ENCODE measurements around the gene SEPTIN1. TPM values are rescaled to one million over a fixed set of nuclear protein-coding genes. Genes with fewer than 3 reads are reported as not detected.

SEPTIN1 gene
- total RNA-seq, 2 experiments from 2014 or later = 133 to 181 TPM

- POLR2A ChIA-PET = interaction anchor here (0.7 to 2.8 kb wide), 2 partner anchors 9 to 11 kb away, joined by 3 to 10 read pairs; partner anchors contain the start of gene TBC1D10B
- no TSS peak for BruUV-seq (replicated peaks)
- peak overlapping the region; percentile 85 for H3K4me3 ChIP-seq (ENCODE audit: low read depth, low read length, poor library complexity, severe bottlenecking)
Measured at GRCh38 chr16:30380072-30380802, 2.1 kb downstream of the SEPTIN1 start.

GRCh38 chr16:30379158-30379783 lies 3.1 kb downstream of the SEPTIN1 start:
- peaks cover 52% of the 10 kb centered on the region for H3K4me1 ChIP-seq (ENCODE audit: insufficient read depth, low read length, poor library complexity, severe bottlenecking)
- no TSS peak for BruUV-seq (replicated peaks)

More at GRCh38 chr16:30380072-30380802, 2.1 kb downstream of the SEPTIN1 start:
- peaks cover 21% of the 10 kb centered on the region for H3K36me3 ChIP-seq (ENCODE audit: insufficient read depth, low read length)
- H3K4me1 ChIP-seq (ENCODE audit: insufficient read depth, low read length, poor library complexity, severe bottlenecking) = peaks cover 52% of the 10 kb centered on the region
- H3K9me2 ChIP-seq (ENCODE audit: insufficient read depth, low read length) = no peaks in the 10 kb centered on the region
- peak overlapping the region; percentile 98 for H3K4me2 ChIP-seq (ENCODE audit: low read length)
- H3K9me3 ChIP-seq (ENCODE audit: low read length) = no peaks in the 10 kb centered on the region
- intact Hi-C loops (cut with micrococcal nuclease; ENCODE audit: unreplicated experiment) = no loop called here
- H4K20me1 ChIP-seq (ENCODE audit: insufficient read depth, low read length) = no peaks in the 10 kb centered on the region
- H3K27ac ChIP-seq (ENCODE audit: low read depth, low read length, poor library complexity, severe bottlenecking) = peak overlapping the region; percentile 97
- CTCF ChIA-PET (ENCODE audit: unreplicated experiment) = interaction anchor here (0.5 to 0.6 kb wide), 2 partner anchors 38 to 360 kb away, joined by 3 read pairs; no protein-coding TSS in a partner anchor
- peaks cover 35% of the 10 kb centered on the region; the same call in 1 of the 2 replicates for H3K79me2 ChIP-seq (ENCODE audit: insufficient read depth, low read depth, low read length)
- TF ChIP-seq EZH2phosphoT487 (IDR thresholded peaks at IDR 0.05; ENCODE audit: borderline replicate concordance, low read depth, low read length) = no peak
- TF ChIP-seq CTCF (conservative IDR thresholded peaks at IDR 0.05; ENCODE audit: low read length) = no peak
- no peak for DNase-seq (ENCODE audit: low spot score)
- no peak overlapping the region for H2AFZ ChIP-seq (ENCODE audit: low read length)

More at GRCh38 chr16:30379158-30379783, 3.1 kb downstream of the SEPTIN1 start:
- Histone ChIP-seq H3K9me3 (ENCODE audit: low read length) (no peaks in the 10 kb centered on the region), H3K27ac (ENCODE audit: low read depth, low read length, poor library complexity, severe bottlenecking) (peak overlapping the region; percentile 97), H3K36me3 (ENCODE audit: insufficient read depth, low read length) (peaks cover 21% of the 10 kb centered on the region), H4K20me1 (ENCODE audit: insufficient read depth, low read length) (no peaks in the 10 kb centered on the region), H2AFZ (ENCODE audit: low read length) (no peak overlapping the region), H3K4me3 (ENCODE audit: low read depth, low read length, poor library complexity, severe bottlenecking) (peak overlapping the region; percentile 74), H3K79me2 (ENCODE audit: insufficient read depth, low read depth, low read length) (peaks cover 35% of the 10 kb centered on the region; the same call in 1 of the 2 replicates), H3K9me2 (ENCODE audit: insufficient read depth, low read length) (no peaks in the 10 kb centered on the region), H3K4me2 (ENCODE audit: low read length) (peak overlapping the region; percentile 98)
- TF ChIP-seq CTCF (conservative IDR thresholded peaks at IDR 0.05; ENCODE audit: low read length) (no peak), EZH2phosphoT487 (IDR thresholded peaks at IDR 0.05; ENCODE audit: borderline replicate concordance, low read depth, low read length) (no peak)
- intact Hi-C loops (cut with micrococcal nuclease; ENCODE audit: unreplicated experiment) = loop anchor here (2.0 to 10.0 kb wide), 2 partner anchors 30 to 384 kb away; partner anchors contain the start of genes HIRIP3 and INO80E
- ChIA-PET CTCF (ENCODE audit: unreplicated experiment) (interaction anchor here (0.6 kb wide), 1 partner anchor 361 kb away, joined by 3 read pairs; no protein-coding TSS in a partner anchor), POLR2A (interaction anchor here (2.8 kb wide), 1 partner anchor 8 kb away, joined by 10 read pairs; the partner anchor contains the start of gene TBC1D10B)
- DNase-seq (ENCODE audit: low spot score) = no peak

All from OCI-LY7 (cell line).